Stimulated activated CD8-positive, alpha-beta memory T cell treated with anti-CD3 and anti-CD28 coated beads, Interleukin-4, amount 100 ng/mL, for 24 hours (primary cell): ENCODE data around the gene MOCS1.

Experiments used
- DNase-seq: peaks from one replicate; pipeline ENCODE4 v3.0.0-alpha.2; 2020; ENCODE audit warnings: low read depth

MOCS1 gene

GRCh38 chr6:39876111-39876510 is 58.2 kb downstream of the MOCS1 start:
- DNase-seq: no peak

DNA sequence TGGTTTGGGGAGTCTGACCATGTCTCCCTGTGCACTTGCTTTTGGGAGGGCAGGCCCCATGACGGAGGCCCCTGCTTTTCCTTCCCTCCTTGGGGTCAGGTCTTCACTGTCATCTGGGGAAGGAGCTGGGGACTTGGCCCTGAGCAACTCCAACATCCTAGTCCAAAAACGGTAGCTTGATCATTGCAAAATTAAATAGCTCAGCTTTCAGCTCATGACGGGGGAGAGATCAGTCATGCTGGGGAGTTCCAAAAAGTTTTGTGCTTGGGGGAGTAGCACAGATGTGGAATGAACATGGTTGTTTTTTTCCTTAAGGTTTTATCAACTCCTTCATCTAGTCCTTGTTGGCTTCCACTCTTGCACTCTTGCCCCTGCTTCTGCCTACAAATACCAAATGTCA is 60.8 kb downstream of the MOCS1 start:
- DNase-seq: no peak

DNA sequence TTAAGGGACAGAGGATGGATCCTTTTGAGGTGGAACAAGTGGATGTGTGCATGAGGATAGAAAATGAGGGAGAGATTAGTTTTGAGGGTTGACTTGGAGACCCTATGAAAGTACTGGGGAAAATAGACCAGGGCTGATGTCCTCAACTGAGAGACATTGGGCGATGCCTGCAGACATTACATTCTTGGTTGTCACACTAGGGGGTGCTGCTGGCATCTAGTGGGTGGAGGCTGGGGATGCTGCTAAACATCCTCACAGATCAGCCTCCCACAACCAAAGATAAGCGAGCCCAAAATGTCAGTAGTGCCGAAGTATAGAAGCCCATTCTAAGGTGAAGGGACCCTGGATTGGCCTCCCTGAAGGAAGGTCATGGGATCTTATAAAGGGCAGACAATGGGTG is 63.3 kb downstream of the MOCS1 start:
- DNase-seq: no peak

- DNase-seq: no peak
These were observed 66.7 kb downstream of the MOCS1 start for GRCh38 chr6:39867592-39867991.

DNA sequence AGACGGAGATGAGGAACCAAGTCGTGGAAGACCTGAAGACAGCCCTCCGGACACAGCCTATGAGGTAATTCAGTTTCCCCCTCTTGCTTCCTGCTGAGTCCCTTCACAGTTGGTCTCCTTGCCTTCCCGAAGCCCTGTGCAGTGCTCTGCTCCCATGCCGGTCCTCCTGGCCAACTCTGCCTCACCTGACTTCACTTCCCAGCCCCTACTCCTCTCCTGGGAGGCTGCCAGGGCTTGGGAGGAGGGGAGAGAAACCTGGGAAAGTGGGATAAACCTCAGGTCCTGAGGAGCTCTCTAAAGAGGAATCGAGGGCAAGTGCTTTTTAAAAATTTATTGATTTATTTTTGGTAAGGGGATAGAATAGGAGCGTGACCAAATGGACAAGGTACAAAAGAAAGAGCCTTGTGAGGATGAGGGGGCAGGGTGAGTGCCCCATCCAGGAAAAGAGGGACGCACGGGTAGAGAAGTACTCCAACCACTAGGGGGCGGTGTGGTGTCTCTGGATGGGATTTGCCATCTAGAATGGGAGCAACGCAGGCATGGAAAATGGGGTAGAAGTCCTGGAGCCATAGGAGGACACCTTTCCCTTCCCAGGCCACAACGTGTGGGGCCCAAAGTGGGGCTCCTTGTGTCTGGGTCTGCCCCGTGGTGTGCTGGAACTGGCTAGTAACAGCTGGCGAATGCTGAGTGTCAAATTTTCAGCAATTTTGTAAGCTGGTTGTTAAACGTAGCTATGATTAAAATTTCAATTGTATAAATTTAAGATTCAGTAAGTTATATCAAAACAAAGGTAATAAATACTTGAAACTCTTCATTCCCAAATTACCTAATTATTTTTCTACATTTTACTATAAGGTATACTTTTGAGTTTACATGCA is 69.0 kb downstream of the MOCS1 start:
- DNase-seq: peak; percentile 35

- DNase-seq: no peak
These were observed 72.6 kb downstream of the MOCS1 start for GRCh38 chr6:39861663-39862062.

GRCh38 chr6:39859025-39859424 is 75.2 kb downstream of the MOCS1 start:
- DNase-seq: no peak

DNA sequence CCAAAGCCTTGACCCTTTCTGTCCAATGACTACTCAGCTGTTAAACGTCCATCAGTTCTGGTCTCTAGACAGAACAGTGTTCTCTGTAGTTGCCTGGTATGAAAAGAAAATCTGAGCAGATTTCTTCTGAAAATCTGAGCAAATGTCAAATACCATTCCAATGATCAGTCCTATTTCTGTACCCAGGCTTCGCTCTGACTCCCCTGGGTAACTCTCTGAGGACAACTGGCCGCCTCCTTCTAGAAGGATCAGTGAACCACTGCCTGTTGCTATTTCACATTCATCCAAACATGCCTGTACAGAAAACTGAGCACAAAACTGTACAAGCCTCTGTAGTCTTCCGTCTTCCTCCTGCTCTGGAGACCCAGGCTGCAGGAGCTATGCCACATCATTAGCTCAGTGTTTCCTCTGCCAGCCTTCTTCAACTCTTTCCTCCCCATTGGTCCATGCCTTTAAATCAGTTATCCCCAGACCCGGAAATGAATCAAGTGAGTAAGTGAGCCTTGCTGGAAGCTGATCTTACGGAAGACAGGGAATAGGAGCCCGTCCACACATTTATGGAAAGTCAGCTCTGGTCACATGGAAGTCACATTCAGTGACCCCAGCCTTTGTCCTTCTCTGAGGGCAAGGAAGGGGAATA is 78.8 kb downstream of the MOCS1 start:
- no peak for DNase-seq
